SU-DHL-6 (cell line): ENCODE data around the gene SLC16A8.

Experiments
- H2AFZ ChIP-seq: fragments of 200-600 bp; sonication (generic); 2 replicates; pipeline ENCODE4 v1.6.1; 2014; ENCODE audit warnings: low read depth, mild to moderate bottlenecking, moderate library complexity, mixed read lengths, antibody characterized with exemption, low read length; ENCODE audit not compliant: severe bottlenecking
- H3F3A ChIP-seq: fragments of 200-600 bp; shearing (Covaris generic); 2 replicates; pipeline ENCODE4 v1.6.0; 2016; ENCODE audit warnings: antibody characterized with exemption, mild to moderate bottlenecking; ENCODE audit not compliant: insufficient read depth
- H3K27ac ChIP-seq: fragments of 200-600 bp; sonication (generic); 2 replicates; pipeline ENCODE4 v1.5.1; 2016; ENCODE audit warnings: low read depth, mild to moderate bottlenecking, low read length, moderate library complexity, mixed read lengths
- H3K27me3 ChIP-seq: fragments of 200-600 bp; sonication (generic), shearing (Covaris generic); 2 replicates; pipeline ENCODE4 v1.6.0; 2014; ENCODE audit warnings: mild to moderate bottlenecking, low read length
- H3K36me3 ChIP-seq: fragments of 200-600 bp; sonication (generic); 2 replicates; pipeline ENCODE4 v1.6.1; 2014; ENCODE audit warnings: mild to moderate bottlenecking, low read length, mixed read lengths
- H3K4me2 ChIP-seq: fragments of 300-600, 200-600 bp; shearing (Covaris generic), sonication (generic); 2 replicates; pipeline ENCODE4 v1.6.0; 2014; ENCODE audit warnings: low read length, low read depth, mild to moderate bottlenecking; ENCODE audit not compliant: poor library complexity, severe bottlenecking
- H3K4me3 ChIP-seq: fragments of 200-600 bp; sonication (generic); 2 replicates; pipeline ENCODE4 v1.5.1; 2014; ENCODE audit warnings: antibody characterized with exemption, low read length, mild to moderate bottlenecking, mixed read lengths; ENCODE audit not compliant: insufficient read depth, poor library complexity, severe bottlenecking
- H3K79me2 ChIP-seq: fragments of 200-600 bp; sonication (generic); 2 replicates; pipeline ENCODE4 v1.6.1; 2014; ENCODE audit warnings: mild to moderate bottlenecking, low read length, moderate library complexity; ENCODE audit not compliant: insufficient read depth
- H3K9ac ChIP-seq: fragments of 200-600 bp; sonication (generic); 2 replicates; pipeline ENCODE4 v1.7.0; 2014; ENCODE audit warnings: mild to moderate bottlenecking, low read length
- H3K9me2 ChIP-seq: fragments of 200-600 bp; sonication (generic); replicated peaks from 2 replicates; pipeline ENCODE4 v1.6.1; 2014; ENCODE audit warnings: low read length; ENCODE audit not compliant: insufficient read depth
- H3K9me3 ChIP-seq: fragments of 200-600 bp; sonication (generic); 2 replicates; pipeline ENCODE4 v1.6.1; 2014; ENCODE audit warnings: low read length, mixed read lengths; ENCODE audit not compliant: insufficient read depth
- H4K20me1 ChIP-seq: fragments of 200-600 bp; sonication (generic); 2 replicates; pipeline ENCODE4 v1.6.1; 2014; ENCODE audit warnings: low read depth, mild to moderate bottlenecking, antibody characterized with exemption, low read length, moderate library complexity, mixed read lengths
- CTCF ChIP-seq: fragments of 200-600 bp; sonication (generic); IDR thresholded peaks from one replicate; pipeline ENCODE4 v1.5.1; 2017; ENCODE audit warnings: antibody characterized with exemption, mild to moderate bottlenecking, low read length, moderate library complexity; ENCODE audit not compliant: insufficient read depth, poor library complexity, severe bottlenecking
- EZH2phosphoT487 ChIP-seq: fragments of 200-600 bp; sonication (generic), shearing (Covaris generic); conservative IDR thresholded peaks from 2 replicates; pipeline ENCODE4 v1.6.1; 2018; ENCODE audit warnings: mild to moderate bottlenecking, antibody characterized with exemption, low read length, moderate library complexity, mixed read lengths

SLC16A8 gene

DNA sequence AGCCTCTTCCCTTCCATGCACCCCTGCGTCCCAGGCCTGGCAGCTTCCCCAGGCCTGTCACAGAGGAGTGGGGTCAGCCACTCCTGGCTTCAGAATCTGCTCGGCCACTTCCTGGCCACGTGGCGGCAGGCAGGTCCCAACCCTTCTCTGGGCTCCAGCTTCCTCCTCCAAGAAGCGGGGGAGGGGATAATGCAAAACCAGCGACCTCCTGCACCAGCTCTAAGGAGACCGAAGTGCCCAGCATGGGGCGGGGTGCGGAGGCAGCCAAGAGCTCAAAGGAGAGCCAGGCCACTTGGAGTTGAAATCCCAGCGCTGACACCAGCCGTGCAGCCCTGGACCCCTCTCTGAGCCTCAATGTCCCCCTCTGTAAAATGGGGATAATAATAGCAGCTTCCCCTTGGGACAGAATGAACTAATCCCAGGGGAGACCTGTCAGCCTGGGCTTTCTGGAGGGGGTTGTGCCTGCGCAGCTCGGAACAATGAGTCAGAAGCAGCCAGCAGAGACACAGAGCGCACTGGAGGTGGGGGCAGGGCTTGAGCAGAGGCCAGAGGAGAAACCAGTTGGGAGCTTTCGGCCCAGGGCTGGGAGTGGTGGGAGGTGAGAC lies 49.6 kb downstream of the SLC16A8 start:
- H3K9me3 ChIP-seq: no peaks in the 10 kb centered on the region
- no peak overlapping the region for H3K4me3 ChIP-seq
- TF ChIP-seq EZH2phosphoT487 (no peak), CTCF (no peak)
- H3K36me3 ChIP-seq: no peaks in the 10 kb centered on the region
- H3K79me2 ChIP-seq: no peaks in the 10 kb centered on the region
- H3K27me3 ChIP-seq: no peaks in the 10 kb centered on the region
- H2AFZ ChIP-seq: no peak overlapping the region
- H3K9me2 ChIP-seq: no peaks in the 10 kb centered on the region
- no peak overlapping the region for H3K4me2 ChIP-seq
- no peaks in the 10 kb centered on the region for H3F3A ChIP-seq
- H3K9ac ChIP-seq: no peak overlapping the region
- no peak overlapping the region for H3K27ac ChIP-seq
- H4K20me1 ChIP-seq: no peaks in the 10 kb centered on the region

DNA sequence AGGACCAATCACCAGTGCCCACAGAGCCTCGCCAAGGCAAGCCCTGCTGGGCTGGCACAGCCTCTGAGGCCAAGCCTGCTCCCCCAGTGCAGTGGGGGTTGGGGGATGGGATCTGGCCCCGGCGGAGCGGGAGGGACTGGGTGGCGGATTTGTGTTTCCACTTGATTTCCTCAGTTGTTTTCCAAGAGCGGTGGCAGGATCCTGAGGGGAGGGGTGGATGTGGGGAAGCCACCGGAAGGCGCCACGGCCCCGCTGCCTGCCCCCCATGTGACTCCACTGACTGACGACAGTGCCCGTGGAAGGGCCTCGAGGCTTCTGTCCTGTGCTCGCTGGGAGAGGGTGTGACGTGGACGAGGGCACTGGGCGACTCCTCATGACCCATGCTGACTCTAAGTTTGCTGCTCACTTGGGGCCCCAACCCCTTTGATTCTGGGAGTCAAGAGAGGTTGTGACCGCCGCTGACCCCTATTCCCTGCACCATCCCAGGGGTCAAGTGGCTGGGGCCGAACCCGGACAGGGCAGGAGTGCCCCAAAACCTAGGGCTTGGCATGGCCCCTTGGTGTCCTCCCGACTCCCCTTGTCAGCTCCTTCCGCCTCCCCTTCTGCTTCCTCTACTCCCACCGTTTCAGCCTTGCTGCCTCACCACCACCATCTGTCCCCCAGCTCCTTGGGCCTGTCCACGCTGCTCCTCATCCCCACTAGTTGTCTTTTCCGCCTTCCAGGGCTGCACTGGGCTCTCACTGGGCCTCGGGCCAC lies 50.3 kb downstream of the SLC16A8 start:
- H3K4me2 ChIP-seq: no peak overlapping the region
- TF ChIP-seq CTCF (no peak), EZH2phosphoT487 (no peak)

GRCh38 chr22:38032681-38033521 lies 51.1 kb downstream of the SLC16A8 start:
- Histone ChIP-seq H3K4me3 (no peak overlapping the region), H3K27ac (no peak overlapping the region), H3F3A (no peaks in the 10 kb centered on the region), H3K36me3 (no peaks in the 10 kb centered on the region), H4K20me1 (no peaks in the 10 kb centered on the region), H3K9me3 (no peaks in the 10 kb centered on the region), H3K9ac (no peak overlapping the region), H3K9me2 (no peaks in the 10 kb centered on the region), H3K4me2 (no peak overlapping the region), H3K27me3 (no peaks in the 10 kb centered on the region), H2AFZ (no peak overlapping the region), H3K79me2 (no peaks in the 10 kb centered on the region)
- TF ChIP-seq EZH2phosphoT487 (no peak), CTCF (no peak)

More for the DNA sequence above, 50.3 kb downstream of the SLC16A8 start:
- Histone ChIP-seq H3K27me3 (no peaks in the 10 kb centered on the region), H3K9me3 (no peaks in the 10 kb centered on the region), H3K9ac (no peak overlapping the region), H3K36me3 (no peaks in the 10 kb centered on the region), H3K79me2 (no peaks in the 10 kb centered on the region), H2AFZ (no peak overlapping the region), H3F3A (no peaks in the 10 kb centered on the region), H4K20me1 (no peaks in the 10 kb centered on the region), H3K4me3 (no peak overlapping the region), H3K9me2 (no peaks in the 10 kb centered on the region), H3K27ac (no peak overlapping the region)
